ENCODE measurements around the gene ATXN7.

DNA sequence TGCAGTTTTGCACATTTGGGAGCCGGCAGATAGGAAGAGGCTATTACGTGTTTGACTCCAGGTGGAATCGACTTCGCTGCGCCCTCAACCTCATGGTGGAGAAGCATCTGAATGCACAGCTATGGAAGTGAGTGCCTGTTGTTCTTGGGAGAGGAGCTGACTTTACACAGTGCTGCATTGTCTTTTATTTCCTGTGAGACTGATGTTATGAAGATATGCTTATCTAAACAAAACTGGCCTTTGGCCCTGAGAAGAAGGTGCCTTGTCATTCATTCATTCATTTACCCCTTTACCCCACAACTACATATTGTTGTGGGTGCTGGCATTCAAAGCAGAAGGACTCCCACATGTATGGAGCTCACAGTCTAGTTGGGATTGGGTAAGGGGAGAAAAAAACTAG is 127.1 kb downstream of the ATXN7 start:
- TF ChIP-seq, protein P1, sequence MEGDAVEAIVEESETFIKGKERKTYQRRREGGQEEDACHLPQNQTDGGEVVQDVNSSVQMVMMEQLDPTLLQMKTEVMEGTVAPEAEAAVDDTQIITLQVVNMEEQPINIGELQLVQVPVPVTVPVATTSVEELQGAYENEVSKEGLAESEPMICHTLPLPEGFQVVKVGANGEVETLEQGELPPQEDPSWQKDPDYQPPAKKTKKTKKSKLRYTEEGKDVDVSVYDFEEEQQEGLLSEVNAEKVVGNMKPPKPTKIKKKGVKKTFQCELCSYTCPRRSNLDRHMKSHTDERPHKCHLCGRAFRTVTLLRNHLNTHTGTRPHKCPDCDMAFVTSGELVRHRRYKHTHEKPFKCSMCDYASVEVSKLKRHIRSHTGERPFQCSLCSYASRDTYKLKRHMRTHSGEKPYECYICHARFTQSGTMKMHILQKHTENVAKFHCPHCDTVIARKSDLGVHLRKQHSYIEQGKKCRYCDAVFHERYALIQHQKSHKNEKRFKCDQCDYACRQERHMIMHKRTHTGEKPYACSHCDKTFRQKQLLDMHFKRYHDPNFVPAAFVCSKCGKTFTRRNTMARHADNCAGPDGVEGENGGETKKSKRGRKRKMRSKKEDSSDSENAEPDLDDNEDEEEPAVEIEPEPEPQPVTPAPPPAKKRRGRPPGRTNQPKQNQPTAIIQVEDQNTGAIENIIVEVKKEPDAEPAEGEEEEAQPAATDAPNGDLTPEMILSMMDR (IDR thresholded peaks at IDR 0.05): no peak
- no peak for TF ChIP-seq POLR2A (IDR thresholded peaks at IDR 0.05)
- no peak for TF ChIP-seq POLR2AphosphoS5 (IDR thresholded peaks at IDR 0.05)

All from breast epithelium (tissue), 3 donors.